SU-DHL-6 (cell line): ENCODE data around the gene GALNT9.
"Not testable (repeated sequence)": the region's sequence is repeated elsewhere in the genome, so short reads cannot be mapped to it uniquely, and the experiment has no call there.

ENCODE experiments used
- EZH2phosphoT487 ChIP-seq: fragments of 200-600 bp; sonication (generic), shearing (Covaris generic); conservative IDR thresholded peaks from 2 replicates; pipeline ENCODE4 v1.6.1; 2018; ENCODE audit warnings: mild to moderate bottlenecking, antibody characterized with exemption, low read length, moderate library complexity, mixed read lengths
- TF ChIP-seq, protein P1 (sequence below): fragments of 200-600 bp; sonication (generic); IDR thresholded peaks from one replicate; pipeline ENCODE4 v1.5.1; 2017; ENCODE audit warnings: antibody characterized with exemption, mild to moderate bottlenecking, low read length, moderate library complexity; ENCODE audit not compliant: insufficient read depth, poor library complexity, severe bottlenecking

DNA sequence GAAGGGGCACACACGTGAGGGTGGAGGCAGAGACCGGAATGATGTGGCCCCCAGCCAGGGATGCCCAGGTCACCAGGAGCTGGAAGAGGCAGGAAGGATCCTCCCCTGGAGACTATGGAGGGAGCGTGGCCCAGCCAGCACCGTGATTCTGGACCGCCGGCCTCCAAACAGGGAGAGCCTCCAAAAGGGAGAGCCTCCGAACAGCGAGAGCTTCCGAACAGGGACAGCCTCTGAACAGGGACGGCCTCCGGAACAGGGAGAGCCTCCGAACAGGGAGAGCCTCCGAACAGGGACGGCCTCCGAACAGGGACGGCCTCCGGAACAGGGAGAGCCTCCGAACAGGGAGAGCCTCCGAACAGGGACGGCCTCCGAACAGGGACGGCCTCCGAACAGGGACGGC lies 33.8 kb downstream of the GALNT9 start:
- TF ChIP-seq, protein P1, sequence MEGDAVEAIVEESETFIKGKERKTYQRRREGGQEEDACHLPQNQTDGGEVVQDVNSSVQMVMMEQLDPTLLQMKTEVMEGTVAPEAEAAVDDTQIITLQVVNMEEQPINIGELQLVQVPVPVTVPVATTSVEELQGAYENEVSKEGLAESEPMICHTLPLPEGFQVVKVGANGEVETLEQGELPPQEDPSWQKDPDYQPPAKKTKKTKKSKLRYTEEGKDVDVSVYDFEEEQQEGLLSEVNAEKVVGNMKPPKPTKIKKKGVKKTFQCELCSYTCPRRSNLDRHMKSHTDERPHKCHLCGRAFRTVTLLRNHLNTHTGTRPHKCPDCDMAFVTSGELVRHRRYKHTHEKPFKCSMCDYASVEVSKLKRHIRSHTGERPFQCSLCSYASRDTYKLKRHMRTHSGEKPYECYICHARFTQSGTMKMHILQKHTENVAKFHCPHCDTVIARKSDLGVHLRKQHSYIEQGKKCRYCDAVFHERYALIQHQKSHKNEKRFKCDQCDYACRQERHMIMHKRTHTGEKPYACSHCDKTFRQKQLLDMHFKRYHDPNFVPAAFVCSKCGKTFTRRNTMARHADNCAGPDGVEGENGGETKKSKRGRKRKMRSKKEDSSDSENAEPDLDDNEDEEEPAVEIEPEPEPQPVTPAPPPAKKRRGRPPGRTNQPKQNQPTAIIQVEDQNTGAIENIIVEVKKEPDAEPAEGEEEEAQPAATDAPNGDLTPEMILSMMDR: not testable (repeated sequence)
- not testable (repeated sequence) for TF ChIP-seq EZH2phosphoT487
